Cardiac fibroblast (primary cell): Measurements from ENCODE around the gene TBX6.

Experiments
- DNase-seq, 2 donors: peaks; one replicate each; pipeline versions ENCODE4 v3.0.0 to v3.0.0-alpha.2; 2010; ENCODE audit warnings: low read depth in 2 of 2
- H3K4me3 ChIP-seq, 2 donors: replicated peaks in 1 of 2; 1 replicate in 1 of 2; 2 replicates in 1 of 2; pipeline ENCODE4 v1.5.1; 2011; ENCODE audit warnings: low read depth in 2 of 2, low read length in 2 of 2, mild to moderate bottlenecking in 2 of 2, moderate library complexity in 1 of 2
- CTCF ChIP-seq: IDR thresholded peaks from one replicate; pipeline ENCODE4 v1.5.1; 2011; ENCODE audit warnings: low read depth, mild to moderate bottlenecking, low read length, inconsistent platforms

TBX6 gene

GRCh38 chr16:30091474-30092372, at the start of gene TBX6:
TSS of gene TBX6 (minus strand) at chr16:30091924. CDS start at chr16:30091193, 731 bp downstream.
- H3K4me3 ChIP-seq: peak within 1 kb of the TSS; percentile 43 to 48
- DNase-seq: peak; percentile 89 to 93
- peak; percentile 55 for TF ChIP-seq CTCF

- no peak for DNase-seq
- no peak for TF ChIP-seq CTCF
- no peak overlapping the region for H3K4me3 ChIP-seq
Observed at GRCh38 chr16:30139583-30140481, 48.1 kb upstream of the TBX6 start.

GRCh38 chr16:30137897-30138296, 46.2 kb upstream of the TBX6 start:
- no peak overlapping the region for H3K4me3 ChIP-seq
- no peak for DNase-seq
- no peak for TF ChIP-seq CTCF

- no peak for DNase-seq
- no peak for TF ChIP-seq CTCF
- no peak overlapping the region for H3K4me3 ChIP-seq
Observed at GRCh38 chr16:30136971-30137605, 45.4 kb upstream of the TBX6 start.

GRCh38 chr16:30132591-30132990, 40.9 kb upstream of the TBX6 start:
- no peak for TF ChIP-seq CTCF
- H3K4me3 ChIP-seq: no peak overlapping the region
- no peak for DNase-seq

- DNase-seq: peak in 1 of 2 donors; percentile 40
- no peak for TF ChIP-seq CTCF
Observed at GRCh38 chr16:30131869-30132475, 40.2 kb upstream of the TBX6 start.

More at GRCh38 chr16:30131869-30132475, 40.2 kb upstream of the TBX6 start:
- no peak overlapping the region for H3K4me3 ChIP-seq
